SK-N-SH (cell line): ENCODE data around the gene TEX30. TPM values are rescaled to one million over a fixed set of nuclear protein-coding genes. Genes with fewer than 3 reads are reported as not detected.

Experiments used
- CTCF ChIA-PET: fragments of 300-600, 350-600 bp; formaldehyde crosslinking; extraction: SDS; loops from one replicate; lab custom pipeline; 2021; lab: Yijun Ruan, JAX
- POLR2A ChIA-PET: fragments of 350-600 bp; sonication (Branson Sonifier 250); formaldehyde crosslinking; extraction: SDS; loops from one replicate; lab custom pipeline; 2020; ENCODE audit warnings: antibody characterized with exemption, inconsistent platforms; lab: Yijun Ruan, JAX
- DNase-seq: peaks from one replicate; pipeline ENCODE4 v3.0.0; 2012
- H2AFZ ChIP-seq: fragments of 200-600 bp; sonication (generic); 2 replicates; pipeline ENCODE4 v1.8.1; 2016; ENCODE audit warnings: antibody characterized with exemption, mild to moderate bottlenecking, low read depth
- H3F3A ChIP-seq: fragments of 200-600 bp; sonication (generic); replicated peaks from 2 replicates; pipeline ENCODE3; 2016; ENCODE audit warnings: antibody characterized with exemption, mild to moderate bottlenecking; ENCODE audit not compliant: insufficient read depth
- H3K27ac ChIP-seq, 2 experiments: fragments of 200-500 bp in 1 of 2; fragments of 200-600 bp in 1 of 2; sonication (Bioruptor generic) in 1 of 2; sonication (generic), shearing (Covaris generic) in 1 of 2; 2 replicates each; pipeline versions ENCODE4 v1.5.1 to v1.6.1; 2014 to 2016; ENCODE audit warnings: low read depth in 2 of 2, inconsistent platforms in 1 of 2, low read length in 1 of 2, mild to moderate bottlenecking in 1 of 2, mixed read lengths in 1 of 2
- H3K27me3 ChIP-seq: fragments of 200-600 bp; sonication (generic), shearing (Covaris generic); 2 replicates; pipeline ENCODE4 v1.6.1; 2016; ENCODE audit warnings: mixed run types; ENCODE audit not compliant: insufficient read depth
- H3K36me3 ChIP-seq, 2 experiments: fragments of 200-500 bp in 1 of 2; fragments of 200-600 bp in 1 of 2; sonication (Bioruptor generic) in 1 of 2; sonication (generic) in 1 of 2; replicated peaks in 1 of 2; 2 replicates each; pipeline versions ENCODE3 to v1.5.1; 2014 to 2016; ENCODE audit warnings: low read length in 1 of 2, mild to moderate bottlenecking in 1 of 2; ENCODE audit not compliant: insufficient read depth in 2 of 2, control insufficient read depth in 1 of 2
- H3K4me1 ChIP-seq, 2 experiments: fragments of 200-500 bp in 1 of 2; fragments of 200-600 bp in 1 of 2; sonication (Bioruptor generic) in 1 of 2; sonication (generic), shearing (Covaris generic) in 1 of 2; 2 replicates each; pipeline versions ENCODE4 v1.5.1 to v1.6.1; 2014 to 2016; ENCODE audit warnings: low read depth in 1 of 2, low read length in 1 of 2, mixed run types in 1 of 2; ENCODE audit not compliant: insufficient read depth in 2 of 2, control insufficient read depth in 1 of 2
- H3K4me2 ChIP-seq: fragments of 200-600 bp; sonication (generic), shearing (Covaris generic); 2 replicates; pipeline ENCODE4 v1.6.1; 2017; ENCODE audit warnings: mixed run types
- H3K4me3 ChIP-seq, 2 experiments: fragments of 200-500 bp in 1 of 2; fragments of 200-600 bp in 1 of 2; sonication (Bioruptor generic) in 1 of 2; sonication (generic), shearing (Covaris generic) in 1 of 2; 2 replicates each; pipeline versions ENCODE4 v1.5.1 to v1.8.1; 2014 to 2016; ENCODE audit warnings: low read depth in 2 of 2, inconsistent platforms in 1 of 2, low read length in 1 of 2, mild to moderate bottlenecking in 1 of 2, mixed read lengths in 1 of 2, moderate library complexity in 1 of 2
- H3K79me2 ChIP-seq: fragments of 200-600 bp; sonication (generic); 2 replicates; pipeline ENCODE4 v1.8.1; 2017; ENCODE audit warnings: mild to moderate bottlenecking; ENCODE audit not compliant: insufficient read depth
- H3K9ac ChIP-seq: fragments of 200-600 bp; sonication (generic); 2 replicates; pipeline ENCODE4 v1.6.1; 2017; ENCODE audit warnings: mixed run types
- H3K9me2 ChIP-seq: fragments of 200-600 bp; sonication (generic); 2 replicates; pipeline ENCODE4 v1.6.1; 2017; ENCODE audit warnings: mixed run types
- H3K9me3 ChIP-seq: fragments of 200-600 bp; sonication (generic); 2 replicates; pipeline ENCODE4 v1.6.1; 2017; ENCODE audit warnings: mixed run types, mild to moderate bottlenecking, moderate library complexity
- H4K20me1 ChIP-seq: fragments of 200-600 bp; sonication (generic); 2 replicates; pipeline ENCODE4 v1.6.1; 2017; ENCODE audit warnings: mild to moderate bottlenecking, mixed run types; ENCODE audit not compliant: insufficient read depth
- CHD2 ChIP-seq: fragments of 150-350 bp; IDR thresholded peaks from 2 replicates; pipeline ENCODE4 v1.6.1; 2018; ENCODE audit warnings: low read length; ENCODE audit not compliant: partially characterized antibody
- EP300 ChIP-seq, 2 experiments: IDR thresholded peaks; 2 replicates each; pipeline versions ENCODE4 v1.4.0 to v1.6.1; 2012; ENCODE audit warnings: borderline replicate concordance in 1 of 2, low read depth in 1 of 2, low read length in 1 of 2
- FOXJ3 ChIP-seq: sonication (generic); formaldehyde crosslinking; IDR thresholded peaks from 2 replicates; pipeline ENCODE4 v1.5.1; 2020; ENCODE audit warnings: mild to moderate bottlenecking, missing genetic modification reagents
- IRF3 ChIP-seq: fragments of 150-350 bp; IDR thresholded peaks from 2 replicates; pipeline ENCODE4 v1.6.1; 2016; ENCODE audit warnings: mild to moderate bottlenecking, low read depth, low read length
- JUND ChIP-seq: IDR thresholded peaks from 2 replicates; pipeline ENCODE4 v1.4.0; 2012
- MAX ChIP-seq: IDR thresholded peaks from 2 replicates; pipeline ENCODE4 v1.4.0; 2012; ENCODE audit warnings: low read depth
- MXI1 ChIP-seq: IDR thresholded peaks from 2 replicates; pipeline ENCODE4 v1.6.1; 2012; ENCODE audit warnings: mild to moderate bottlenecking, low read depth, low read length, improper control_type of control experiment
- NFIC ChIP-seq: IDR thresholded peaks from 2 replicates; pipeline ENCODE4 v1.4.0; 2012; ENCODE audit warnings: borderline replicate concordance
- RAD21 ChIP-seq: IDR thresholded peaks from 2 replicates; pipeline ENCODE4 v1.6.1; 2012; ENCODE audit warnings: mild to moderate bottlenecking, low read length
- REST ChIP-seq: IDR thresholded peaks from 2 replicates; pipeline ENCODE4 v1.6.1; 2012; ENCODE audit warnings: mild to moderate bottlenecking, low read depth, low read length, moderate library complexity
- RFX5 ChIP-seq: IDR thresholded peaks from 2 replicates; pipeline ENCODE4 v1.6.1; 2012; ENCODE audit warnings: mild to moderate bottlenecking, improper control_type of control experiment, low read length
- TCF12 ChIP-seq: IDR thresholded peaks from 2 replicates; pipeline ENCODE4 v1.4.0; 2012
- USF2 ChIP-seq: fragments of 150-350 bp; IDR thresholded peaks from 2 replicates; pipeline ENCODE4 v1.6.1; 2017; ENCODE audit warnings: antibody characterized with exemption, low read length, low read depth, borderline replicate concordance
- WGBS: methylation state at CpG from one replicate; pipeline ENCODE4 v1.1.6; 2017; ENCODE audit warnings: low lambda C conversion rate; 5-methylcytosine and 5-hydroxymethylcytosine counted together
- polyA plus RNA-seq, 3 experiments: library from polyadenylated mRNA; depleted of rRNA; stranded (reverse); fragments of >200 nt; gene quantifications; 2 replicates each; pipeline ENCODE4 v1.2.3, GENCODE V29; 2012

Gene TEX30
- polyA plus RNA-seq, 1 of the 3 experiments (the other 2 are of a cell fraction): 7.2 TPM

- WGBS: 100% methylated on average over 1 of the region's 1 CpG
- Histone ChIP-seq H3K4me1 (peaks cover 0 to 5% of the 10 kb centered on the region in 2 experiments; a peak in 2 of 4 replicates), H3K36me3 (peaks cover 11% of the 10 kb centered on the region in 2 experiments), H3K9me2 (no peaks in the 10 kb centered on the region), H3K27ac (no peak overlapping the region), H4K20me1 (no peaks in the 10 kb centered on the region), H3F3A (no peaks in the 10 kb centered on the region), H3K9me3 (no peaks in the 10 kb centered on the region), H3K4me3 (no peak overlapping the region), H3K4me2 (no peak overlapping the region), H2AFZ (no peak overlapping the region), H3K27me3 (no peaks in the 10 kb centered on the region), H3K9ac (no peak overlapping the region), H3K79me2 (no peaks in the 10 kb centered on the region)
- POLR2A ChIA-PET: no interaction called here
- TF ChIP-seq FOXJ3 (CRISPR knock-in tag): no peak
- TF ChIP-seq NFIC: no peak
- TF ChIP-seq TCF12: no peak
- no peak for TF ChIP-seq IRF3
- DNase-seq: no peak
- CTCF ChIA-PET: interaction anchor here (0.9 kb wide), 1 partner anchor 14 kb away, joined by 3 read pairs; no protein-coding TSS in a partner anchor
Measured at GRCh38 chr13:102763741-102764140, 9.8 kb downstream of the TEX30 start.

GRCh38 chr13:102761071-102761470 is 12.5 kb downstream of the TEX30 start:
- Histone ChIP-seq H3K27me3 (no peaks in the 10 kb centered on the region), H3K4me2 (no peak overlapping the region), H3K9me2 (no peaks in the 10 kb centered on the region), H3K4me1 (peaks cover 0 to 5% of the 10 kb centered on the region in 2 experiments; a peak in 2 of 4 replicates), H3K27ac (no peak overlapping the region), H4K20me1 (no peaks in the 10 kb centered on the region), H3K36me3 (peaks cover 0 to 3% of the 10 kb centered on the region in 2 experiments), H3K9ac (no peak overlapping the region), H3K9me3 (no peaks in the 10 kb centered on the region), H3F3A (no peaks in the 10 kb centered on the region), H3K79me2 (no peaks in the 10 kb centered on the region), H2AFZ (no peak overlapping the region), H3K4me3 (no peak overlapping the region)
- no peak for DNase-seq
- ChIA-PET CTCF (interaction anchor here (0.6 kb wide), 1 partner anchor 1573 kb away, joined by 4 read pairs; no protein-coding TSS in a partner anchor), POLR2A (no interaction called here)
- TF ChIP-seq RFX5 (no peak), FOXJ3 (CRISPR knock-in tag) (no peak), RAD21 (no peak), EP300 (IDR thresholded peaks at IDR 0.05; ENCODE audit: borderline replicate concordance in 1 of 2, low read depth in 1 of 2, low read length in 1 of 2) (no peak), JUND (no peak), MAX (no peak), IRF3 (no peak), USF2 (no peak), REST (no peak), MXI1 (no peak), CHD2 (no peak)
- WGBS: 95% methylated on average over 1 of the region's 1 CpG
